Smooth muscle cell of the brain vasculature (primary cell): ENCODE data around the gene MED22.
A peak's percentile ranks its signal among the peaks of the same experiment; 100 is the strongest.

Experiments used
- DNase-seq: peaks from one replicate; pipeline ENCODE4 v3.0.0-alpha.2; 2012; ENCODE audit warnings: low read depth, low spot score

Gene MED22

GRCh38 chr9:133375724-133376654 is 28.1 kb upstream of the MED22 start, which contains the start of the genes STKLD1 and SURF4:
Gene STKLD1 (plus strand): TSS chr9:133376366. CDS start chr9:133376474, 108 bp downstream.
Gene SURF4 (minus strand): TSS chr9:133376060. CDS start chr9:133375969, 91 bp downstream.
- peak; percentile 91 for DNase-seq

DNA sequence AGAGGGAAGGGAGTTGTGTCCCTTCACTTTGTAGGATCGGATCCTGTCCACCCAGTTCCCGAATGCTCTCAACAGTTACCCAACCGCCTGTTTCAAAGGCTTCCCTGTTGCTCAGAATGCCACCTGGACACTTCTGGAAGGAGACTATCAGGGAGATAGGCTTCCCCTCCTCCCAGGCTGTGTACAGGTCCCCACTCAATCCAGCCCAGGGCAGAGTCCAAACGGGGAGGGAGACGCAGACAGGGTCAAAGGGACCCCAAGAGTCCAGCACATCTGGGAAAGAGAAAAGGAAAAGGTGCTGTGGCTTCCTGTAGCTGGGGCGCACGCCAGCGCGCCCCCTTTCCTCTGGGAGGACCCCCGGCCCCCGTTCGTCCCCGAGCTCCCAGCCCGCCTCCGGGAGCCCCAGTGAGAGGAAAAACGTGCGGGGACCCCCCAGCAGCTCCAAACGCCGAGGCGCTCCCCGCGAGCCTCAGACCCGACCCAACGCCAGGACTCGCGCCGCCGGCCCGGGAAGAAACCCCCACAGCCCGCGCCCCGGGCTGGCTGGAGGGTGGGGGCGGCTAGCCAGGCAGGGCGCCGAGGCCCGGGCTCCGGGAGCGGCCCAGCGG is 27.3 kb upstream of the MED22 start:
- no peak for DNase-seq

- DNase-seq: no peak
These were observed 26.7 kb upstream of the MED22 start for GRCh38 chr9:133374612-133375115.

DNA sequence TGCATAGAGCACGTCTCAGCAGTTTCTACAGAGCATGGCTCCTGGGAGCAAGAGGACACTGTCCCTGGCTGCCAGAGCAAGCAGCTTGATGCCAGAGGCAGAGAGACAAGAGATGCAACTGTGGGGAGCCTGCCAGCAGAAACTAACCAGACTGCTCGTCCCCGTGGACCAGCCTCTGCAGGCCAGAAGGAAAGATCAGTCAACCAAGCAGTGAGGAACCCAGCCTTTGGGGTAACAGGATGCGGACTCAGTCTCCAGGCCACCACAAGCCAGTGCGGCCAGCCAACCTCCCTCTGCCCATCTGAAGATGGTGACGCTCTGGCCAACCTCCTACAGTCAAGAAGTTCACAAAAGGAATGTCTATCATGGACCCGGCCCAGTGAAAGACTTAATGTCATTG is 24.2 kb upstream of the MED22 start:
- DNase-seq: no peak

DNA sequence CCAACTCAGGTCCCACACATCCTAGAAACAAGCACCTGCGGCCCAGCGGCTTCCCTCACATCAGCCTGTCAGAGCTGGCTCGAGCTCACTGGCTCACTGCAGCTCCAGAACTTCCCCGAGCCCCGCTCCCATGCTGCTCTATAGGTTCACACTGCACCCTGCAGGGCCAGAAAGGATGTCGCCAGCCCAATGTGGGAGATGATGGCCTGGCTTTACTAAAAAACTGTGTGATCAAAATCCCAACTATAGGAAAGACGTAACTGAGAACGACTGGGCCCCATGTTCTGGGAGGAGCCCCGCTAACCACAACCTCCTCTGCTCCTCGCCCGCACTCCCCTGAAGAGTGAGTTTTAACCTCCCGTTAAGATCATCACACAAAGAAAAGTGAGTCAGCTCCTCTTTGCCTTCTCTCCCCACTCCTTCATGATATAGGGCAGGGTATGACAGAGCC is 23.4 kb upstream of the MED22 start:
- no peak for DNase-seq

DNA sequence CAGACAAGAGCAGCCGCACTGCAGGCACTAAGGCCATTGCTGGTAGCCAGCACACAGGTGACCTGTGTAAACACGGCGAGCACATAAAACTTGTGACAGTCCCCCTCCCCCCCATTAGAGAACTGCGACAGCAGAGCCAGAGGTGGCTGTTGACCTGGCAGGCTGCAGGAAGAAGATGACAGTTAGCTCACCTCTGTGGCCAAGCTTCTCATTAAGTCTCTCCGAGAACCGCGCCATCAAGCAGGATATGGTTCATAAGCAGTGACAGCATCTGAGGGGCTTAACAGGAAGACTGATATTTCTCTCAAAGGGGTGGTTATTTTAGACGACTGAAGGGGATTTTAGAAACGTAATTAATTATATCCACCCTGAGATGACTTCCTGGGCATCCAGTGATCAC is 22.8 kb upstream of the MED22 start:
- no peak for DNase-seq

DNA sequence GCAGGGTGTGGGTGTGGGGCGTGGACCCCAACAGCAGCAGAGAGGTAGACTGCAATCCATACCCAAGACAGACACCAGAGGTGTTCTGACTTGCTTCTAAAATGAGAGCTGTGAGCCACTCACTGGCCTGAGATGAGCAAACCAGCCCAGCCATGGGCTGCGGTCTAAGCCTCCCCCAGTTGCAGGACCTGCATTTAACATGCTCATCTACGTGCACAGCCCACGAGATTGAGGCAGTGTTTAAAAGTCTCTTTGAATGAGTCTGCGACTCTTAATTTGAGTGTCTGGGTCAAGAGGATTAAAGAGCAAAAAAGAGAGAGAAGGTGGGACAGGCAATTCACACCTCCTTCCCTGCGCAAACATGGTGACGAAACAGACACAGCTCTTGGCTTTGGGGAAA is 22.0 kb upstream of the MED22 start:
- no peak for DNase-seq

GRCh38 chr9:133369422-133369821 is 21.5 kb upstream of the MED22 start:
- no peak for DNase-seq

GRCh38 chr9:133368249-133368881 is 20.4 kb upstream of the MED22 start:
- DNase-seq: no peak

GRCh38 chr9:133367778-133368177 is 19.8 kb upstream of the MED22 start:
- DNase-seq: no peak

DNA sequence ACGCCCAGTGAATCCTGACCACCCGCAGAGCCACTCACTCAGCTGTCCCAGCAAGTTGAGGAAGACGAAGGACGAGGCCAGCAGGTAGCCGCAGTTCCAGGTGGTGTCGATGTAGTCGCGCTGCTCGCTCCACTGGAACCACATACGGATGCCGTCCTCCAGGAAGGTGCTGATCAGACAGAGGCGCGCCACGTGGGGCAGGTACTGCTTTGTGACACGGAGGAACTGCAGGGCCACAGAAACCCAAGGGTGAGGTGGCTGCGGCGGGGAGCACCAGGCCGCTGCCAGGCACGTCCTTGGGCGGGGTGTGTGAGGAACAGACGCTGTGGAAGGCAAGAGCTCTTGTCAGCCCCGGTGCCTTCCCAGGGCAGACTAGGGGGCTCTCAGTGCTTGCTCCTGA is 19.3 kb upstream of the MED22 start:
- DNase-seq: no peak

- DNase-seq: no peak
These were observed 18.5 kb upstream of the MED22 start for GRCh38 chr9:133366435-133366834.

DNA sequence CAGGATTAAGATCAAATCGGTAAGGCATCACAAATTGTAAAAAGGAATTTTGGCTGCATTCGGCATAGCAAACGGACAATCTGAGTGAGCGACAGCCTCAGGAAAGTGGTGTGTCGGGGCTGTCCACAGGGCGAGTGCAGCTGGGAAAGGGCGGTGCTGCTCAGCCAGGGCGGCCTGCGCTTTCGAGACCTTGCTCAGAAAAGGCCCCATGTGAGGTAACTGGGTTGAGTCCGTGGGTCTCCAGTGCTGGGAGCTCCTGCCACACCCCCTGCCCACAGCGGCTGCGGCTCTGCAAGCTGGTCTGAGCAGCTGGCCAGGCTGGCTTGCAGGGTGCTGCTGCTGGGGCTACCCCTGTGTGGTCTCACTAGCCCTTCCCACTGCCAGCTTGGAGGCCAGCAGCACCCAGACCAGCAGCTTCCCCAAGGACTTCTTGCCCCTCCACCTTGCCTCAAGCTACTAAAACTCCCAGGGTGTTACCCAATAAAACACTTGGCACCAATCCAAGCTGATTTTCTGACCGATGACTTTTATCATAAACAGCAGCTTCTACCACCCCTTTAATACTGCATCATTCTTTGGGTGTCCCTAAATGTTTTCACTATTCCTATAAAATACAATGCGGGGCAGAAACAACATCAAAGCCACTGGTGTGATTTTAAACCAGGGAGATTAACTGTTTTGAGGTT is 14.6 kb upstream of the MED22 start:
- DNase-seq: no peak

- no peak for DNase-seq
These were observed 13.7 kb upstream of the MED22 start for GRCh38 chr9:133361507-133362092.

GRCh38 chr9:133360400-133361393 is 12.8 kb upstream of the MED22 start:
- no peak for DNase-seq

DNA sequence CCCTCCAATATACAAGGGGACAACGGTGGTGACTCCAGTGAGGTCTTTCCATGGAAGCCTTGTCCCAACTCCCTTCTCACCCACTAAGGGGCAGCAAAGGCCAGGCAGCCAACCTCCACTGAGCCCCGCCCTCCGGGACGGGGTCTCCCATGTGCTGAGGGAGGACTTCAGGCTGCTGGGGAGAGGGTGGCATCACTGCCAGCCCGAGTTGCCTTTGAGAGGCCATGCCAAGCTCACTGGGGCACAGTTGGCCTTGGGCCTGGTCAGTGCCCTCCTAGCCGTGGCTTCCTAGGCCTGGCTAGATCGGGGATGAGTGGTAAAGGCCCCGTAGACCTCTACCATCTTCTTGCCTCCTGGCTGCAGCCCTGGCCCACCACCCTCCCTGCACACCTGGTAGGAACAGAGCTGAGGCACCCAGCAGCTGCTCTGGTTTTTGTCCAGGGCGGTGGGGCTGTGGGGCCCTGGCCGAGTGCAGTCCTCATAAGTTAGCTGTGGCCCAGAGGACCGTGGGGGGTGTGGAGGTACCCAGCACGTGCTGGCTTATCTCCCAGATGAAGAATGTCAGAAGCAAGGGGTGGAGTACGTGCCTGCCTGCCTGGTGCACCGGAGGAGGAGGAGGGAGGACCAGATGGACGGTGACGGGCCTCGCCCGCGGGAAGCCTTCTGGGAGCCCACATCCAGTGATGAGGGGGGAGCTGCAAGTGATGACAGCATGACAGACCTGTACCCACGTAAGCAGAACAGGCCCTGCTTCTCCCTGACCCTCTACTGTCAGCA is 11.7 kb upstream of the MED22 start:
- no peak for DNase-seq

GRCh38 chr9:133357656-133358055 is 9.7 kb upstream of the MED22 start:
- no peak for DNase-seq

DNA sequence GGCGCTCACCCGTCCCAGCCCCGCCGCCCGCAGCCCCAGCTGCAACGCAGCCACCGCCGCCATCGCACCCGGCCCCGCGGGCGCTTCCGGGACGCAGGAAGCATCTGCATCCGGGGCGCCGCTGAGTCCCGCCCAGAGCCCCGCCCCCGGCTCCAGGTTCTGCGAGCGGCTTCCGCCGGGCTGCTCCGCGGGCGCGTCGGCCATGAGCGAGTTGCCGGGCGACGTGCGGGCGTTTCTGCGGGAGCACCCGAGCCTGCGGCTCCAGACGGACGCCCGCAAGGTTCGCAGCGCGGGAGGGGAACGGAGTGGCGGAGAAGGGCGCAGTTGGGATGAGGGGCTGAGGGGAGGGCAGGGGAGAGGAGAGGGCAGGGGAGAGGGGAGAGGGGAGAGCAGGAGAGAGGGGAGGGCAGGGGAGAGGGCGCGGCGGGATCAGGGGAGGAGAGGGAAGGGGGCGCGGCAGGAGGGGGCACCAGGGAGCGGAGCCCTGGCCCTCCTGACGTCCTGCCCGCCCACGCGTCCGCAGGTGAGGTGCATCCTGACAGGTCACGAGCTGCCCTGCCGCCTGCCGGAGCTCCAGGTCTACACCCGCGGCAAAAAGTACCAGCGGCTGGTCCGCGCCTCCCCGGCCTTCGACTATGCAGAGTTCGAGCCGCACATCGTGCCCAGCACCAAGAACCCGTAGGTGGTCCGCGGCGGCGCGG is 8.6 kb upstream of the MED22 start, which contains the start of the genes SURF1 and SURF2:
Gene SURF1 (minus strand): TSS at position 97 of the 701 bp plus-strand sequence. CDS start 34 bp downstream, at position 63.
Gene SURF2 (plus strand): TSS at position 160 of the 701 bp plus-strand sequence. CDS start 43 bp downstream, at position 203.
- peak; percentile 35 for DNase-seq
